NCI-H748 (cell line): ENCODE results near the gene BSG.

Experiments
- DNase-seq: peaks from one replicate; lab custom pipeline; 2025; ENCODE audit not compliant: unreplicated experiment; lab: John Stamatoyannopoulos, UW

Gene BSG

GRCh38 chr19:604355-604754 lies 32.0 kb downstream of the BSG start:
- peak; percentile 14 for DNase-seq

- peak; percentile 74 for DNase-seq
Measured at GRCh38 chr19:605061-605971, 32.9 kb downstream of the BSG start.

GRCh38 chr19:607301-608154 lies 35.1 kb downstream of the BSG start:
- no peak for DNase-seq

- no peak for DNase-seq
Measured at GRCh38 chr19:608155-609003, 36.0 kb downstream of the BSG start.

- no peak for DNase-seq
Measured at GRCh38 chr19:609004-609346, 36.6 kb downstream of the BSG start.

- no peak for DNase-seq
Measured at GRCh38 chr19:610071-610800, 37.8 kb downstream of the BSG start.

GRCh38 chr19:610801-611480 lies 38.5 kb downstream of the BSG start:
- DNase-seq: no peak

GRCh38 chr19:611481-611868 lies 39.1 kb downstream of the BSG start:
- DNase-seq: no peak

GRCh38 chr19:612941-613340 lies 40.5 kb downstream of the BSG start:
- no peak for DNase-seq

- DNase-seq: no peak
Measured at GRCh38 chr19:613732-614567, 41.6 kb downstream of the BSG start.

GRCh38 chr19:615619-616018 lies 43.2 kb downstream of the BSG start:
- no peak for DNase-seq

- DNase-seq: no peak
Measured at GRCh38 chr19:616062-616700, 43.8 kb downstream of the BSG start.

GRCh38 chr19:616747-617526 lies 44.5 kb downstream of the BSG start:
- no peak for DNase-seq

GRCh38 chr19:617551-618246 lies 45.3 kb downstream of the BSG start:
- no peak for DNase-seq

- DNase-seq: no peak
Measured at GRCh38 chr19:618247-618619, 45.8 kb downstream of the BSG start.

- no peak for DNase-seq
Measured at GRCh38 chr19:618674-619285, 46.4 kb downstream of the BSG start.
